IMR-90 (cell line): ENCODE results near the gene FBRSL1. TPM values are rescaled to one million over a fixed set of nuclear protein-coding genes. Genes with fewer than 3 reads are reported as not detected.

ENCODE experiments used
- ATAC-seq: fragments of 200-7000 bp; cut with Tn5 transposase; 2 replicates; pipeline ENCODE4 v1.9.1; 2020; ENCODE audit warnings: low read depth, mild to moderate bottlenecking, moderate library complexity
- BruUV-seq: library from RNA; stranded (reverse); fragments of 400-500 nt; replicated peaks from 2 replicates; lab custom pipeline; 2021; lab: Mats Ljungman, UMichigan
- CTCF ChIA-PET: fragments of 300-600 bp; formaldehyde crosslinking; extraction: SDS; loops from one replicate; lab custom pipeline; 2021; ENCODE audit warnings: antibody characterized with exemption; lab: Yijun Ruan, JAX
- POLR2A ChIA-PET: fragments of 300-600 bp; sonication (Branson Sonifier 250); formaldehyde crosslinking; loops from one replicate; lab custom pipeline; 2022; ENCODE audit warnings: antibody characterized with exemption; ENCODE audit not compliant: unreplicated experiment; lab: Charles Lee
- DNase-seq: peaks from one replicate; pipeline ENCODE4 v3.0.0; 2013
- H2AFZ ChIP-seq: replicated peaks from 2 replicates; pipeline ENCODE3; 2013; ENCODE audit warnings: low read length, mild to moderate bottlenecking; ENCODE audit not compliant: poor library complexity
- H2AK5ac ChIP-seq: 2 replicates; pipeline ENCODE4 v1.6.1; 2013; ENCODE audit warnings: low read depth, low read length, inconsistent platforms
- H2AK9ac ChIP-seq: replicated peaks from 2 replicates; pipeline ENCODE3; 2013; ENCODE audit warnings: mild to moderate bottlenecking, low read depth, low read length, moderate library complexity; ENCODE audit not compliant: poor library complexity
- H2BK120ac ChIP-seq: 2 replicates; pipeline ENCODE4 v1.6.1; 2013; ENCODE audit warnings: low read depth, low read length, inconsistent platforms
- H2BK15ac ChIP-seq: 3 replicates; pipeline ENCODE4 v1.6.1; 2013; ENCODE audit warnings: low read depth, low read length, inconsistent platforms
- H2BK20ac ChIP-seq: 2 replicates; pipeline ENCODE4 v1.6.1; 2013; ENCODE audit warnings: low read depth, mild to moderate bottlenecking, inconsistent platforms, low read length, moderate library complexity
- H2BK5ac ChIP-seq: 2 replicates; pipeline ENCODE4 v1.6.1; 2013; ENCODE audit warnings: mild to moderate bottlenecking, low read depth, low read length, inconsistent platforms; ENCODE audit not compliant: poor library complexity, severe bottlenecking
- H3K14ac ChIP-seq: replicated peaks from 2 replicates; pipeline ENCODE4 v1.6.1; 2013; ENCODE audit warnings: low read depth, low read length, inconsistent platforms
- H3K18ac ChIP-seq: 2 replicates; pipeline ENCODE4 v1.6.1; 2013; ENCODE audit warnings: low read depth, low read length, control low read depth
- H3K23ac ChIP-seq: 2 replicates; pipeline ENCODE4 v1.6.1; 2013; ENCODE audit warnings: low read depth, low read length, inconsistent platforms
- H3K27ac ChIP-seq: 2 replicates; pipeline ENCODE4 v1.5.1; 2013; ENCODE audit warnings: mild to moderate bottlenecking, control low read depth, low read length; ENCODE audit not compliant: insufficient read depth
- H3K27me3 ChIP-seq: 2 replicates; pipeline ENCODE4 v1.6.1; 2013; ENCODE audit warnings: low read length; ENCODE audit not compliant: control insufficient read depth, insufficient read depth
- H3K36me3 ChIP-seq: 2 replicates; pipeline ENCODE4 v1.6.1; 2013; ENCODE audit warnings: low read length, mixed read lengths; ENCODE audit not compliant: control insufficient read depth, insufficient read depth
- H3K4ac ChIP-seq: 2 replicates; pipeline ENCODE4 v1.6.1; 2013; ENCODE audit warnings: low read depth, low read length, inconsistent platforms
- H3K4me1 ChIP-seq: 2 replicates; pipeline ENCODE4 v1.6.1; 2013; ENCODE audit warnings: low read length, mixed read lengths; ENCODE audit not compliant: control insufficient read depth, insufficient read depth
- H3K4me2 ChIP-seq: 2 replicates; pipeline ENCODE4 v1.6.1; 2013; ENCODE audit warnings: low read depth, mild to moderate bottlenecking, control low read depth, low read length, moderate library complexity
- H3K4me3 ChIP-seq: 2 replicates; pipeline ENCODE4 v1.5.1; 2013; ENCODE audit warnings: low read depth, mild to moderate bottlenecking, control low read depth, low read length, moderate library complexity; ENCODE audit not compliant: insufficient read depth
- H3K56ac ChIP-seq: 2 replicates; pipeline ENCODE4 v1.6.1; 2013; ENCODE audit warnings: low read length, inconsistent platforms; ENCODE audit not compliant: insufficient read depth; ENCODE audit errors: extremely low read depth
- H3K79me1 ChIP-seq, 2 experiments: 2 replicates each; pipeline ENCODE4 v1.6.1; 2013; ENCODE audit warnings: low read length in 2 of 2, inconsistent platforms in 1 of 2, low read depth in 1 of 2
- H3K9ac ChIP-seq: 2 replicates; pipeline ENCODE4 v1.6.1; 2013; ENCODE audit warnings: low read depth, low read length, control low read depth
- H3K9me1 ChIP-seq: 2 replicates; pipeline ENCODE4 v1.6.1; 2013; ENCODE audit warnings: low read length, inconsistent platforms; ENCODE audit not compliant: insufficient read depth
- H3K9me3 ChIP-seq: 2 replicates; pipeline ENCODE4 v1.6.1; 2013; ENCODE audit warnings: low read length; ENCODE audit not compliant: control insufficient read depth, insufficient read depth
- H4K20me1 ChIP-seq: 2 replicates; pipeline ENCODE4 v1.6.1; 2013; ENCODE audit warnings: low read length, inconsistent platforms; ENCODE audit not compliant: insufficient read depth
- H4K5ac ChIP-seq: 2 replicates; pipeline ENCODE4 v1.6.1; 2013; ENCODE audit warnings: mild to moderate bottlenecking, low read depth, low read length, control low read depth
- H4K8ac ChIP-seq, 2 experiments: 2 replicates each; pipeline ENCODE4 v1.6.1; 2013; ENCODE audit warnings: low read depth in 2 of 2, low read length in 2 of 2, control low read depth in 1 of 2, inconsistent platforms in 1 of 2
- H4K91ac ChIP-seq: 2 replicates; pipeline ENCODE4 v1.6.1; 2013; ENCODE audit warnings: low read depth, low read length, inconsistent platforms; ENCODE audit not compliant: insufficient read depth
- BHLHE40 ChIP-seq: fragments of 150-350 bp; IDR thresholded peaks from 2 replicates; pipeline ENCODE4 v1.6.1; 2016; ENCODE audit warnings: mild to moderate bottlenecking, low read depth, low read length
- CEBPB ChIP-seq: IDR thresholded peaks from 2 replicates; pipeline ENCODE4 v1.6.1; 2012; ENCODE audit warnings: low read depth, low read length, improper control_type of control experiment
- MXI1 ChIP-seq: IDR thresholded peaks from 2 replicates; pipeline ENCODE4 v1.6.1; 2012; ENCODE audit warnings: low read depth, mild to moderate bottlenecking, low read length, moderate library complexity, borderline replicate concordance
- RFX5 ChIP-seq: IDR thresholded peaks from 2 replicates; pipeline ENCODE4 v1.8.0; 2012; ENCODE audit warnings: low read depth, mild to moderate bottlenecking, low read length, moderate library complexity
- SMC3 ChIP-seq: fragments of 150-350 bp; IDR thresholded peaks from 2 replicates; pipeline ENCODE4 v1.6.1; 2016; ENCODE audit warnings: low read depth, mild to moderate bottlenecking, antibody characterized with exemption, low read length, moderate library complexity
- WGBS, 2 experiments: methylation state at CpG; one replicate each; pipeline versions ENCODE4 v1.1.5 to v1.1.7; 2013; ENCODE audit warnings: missing lambda C conversion rate in 2 of 2; ENCODE audit not compliant: insufficient read length in 1 of 2; ENCODE audit errors: extremely low coverage in 2 of 2; 5-methylcytosine and 5-hydroxymethylcytosine counted together
- dilution Hi-C: fragments of 300-500 bp; cut with HindIII; formaldehyde crosslinking; loops from one replicate; pipeline ENCODE4 v1.14.3; 2018; ENCODE audit warnings: low sequenced_read_pairs; ENCODE audit not compliant: unreplicated experiment
- in situ Hi-C: fragments of 300-500 bp; cut with MboI; formaldehyde crosslinking; loops from 3 replicates; pipeline ENCODE4 v1.14.3; 2019; ENCODE audit warnings: low sequenced_read_pairs, inconsistent platforms, mixed read lengths
- intact Hi-C: fragments of 100-400 bp; cut with micrococcal nuclease; formaldehyde crosslinking; loops from 2 replicates; pipeline ENCODE4 v1.10.0; 2022
- polyA plus RNA-seq, 3 experiments: library from polyadenylated mRNA; depleted of rRNA; stranded (reverse); fragments of >200 nt; gene quantifications; 2 replicates each; pipeline ENCODE4 v1.2.3, GENCODE V29; 2012; ENCODE audit warnings: low replicate concordance in 1 of 3
- total RNA-seq: library from RNA; depleted of rRNA; stranded (reverse); fragments of >200 nt; gene quantifications from 2 replicates; pipeline ENCODE4 v1.2.3, GENCODE V29; 2012
- TF ChIP-seq, protein P1 (sequence below): conservative IDR thresholded peaks from 2 replicates; pipeline ENCODE4 v1.5.1; 2012; ENCODE audit warnings: mild to moderate bottlenecking, low read depth, low read length, improper control_type of control experiment

FBRSL1 gene
- total and polyA plus RNA-seq, 2 of the 4 experiments (the other 2 are of a cell fraction): 0.36 to 10.8 TPM

DNA sequence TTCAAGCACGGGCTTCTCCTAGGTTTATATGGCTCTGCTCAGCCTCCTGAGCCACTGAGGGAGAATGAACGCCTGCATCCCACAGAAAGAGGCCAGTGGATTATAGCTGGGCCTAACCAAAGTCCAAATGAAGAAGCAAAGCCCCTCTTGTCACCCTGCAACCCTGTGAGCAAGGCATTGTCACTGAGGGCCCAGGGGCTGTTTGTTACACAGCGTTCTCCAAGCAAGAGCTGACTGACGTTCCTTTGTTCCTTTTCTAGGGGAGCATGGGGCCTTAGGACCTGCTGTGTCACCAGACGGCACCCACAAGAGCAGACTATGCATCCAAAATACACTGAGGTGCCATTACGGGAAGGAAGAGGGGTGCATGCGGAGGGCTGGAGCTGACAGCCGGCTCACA lies 4.3 kb upstream of the FBRSL1 start:
- Histone ChIP-seq H2AK5ac (no peak overlapping the region), H2AFZ (no peak overlapping the region), H3K23ac (no peak overlapping the region), H3K4ac (no peak overlapping the region), H4K8ac (no peak overlapping the region), H3K4me3 (no peak overlapping the region), H3K27me3 (peaks cover 20% of the 10 kb centered on the region), H4K20me1 (no peaks in the 10 kb centered on the region; the same call in 1 of the 2 replicates), H2BK5ac (no peak overlapping the region), H3K9me1 (no peaks in the 10 kb centered on the region), H3K18ac (no peak overlapping the region), H2BK20ac (no peak overlapping the region), H3K14ac (no peak overlapping the region), H3K4me1 (no peaks in the 10 kb centered on the region), H3K27ac (no peak overlapping the region), H4K5ac (no peak overlapping the region), H3K36me3 (no peaks in the 10 kb centered on the region), H3K9me3 (no peaks in the 10 kb centered on the region), H2BK15ac (no peak overlapping the region), H4K91ac (no peak overlapping the region), H2AK9ac (no peak overlapping the region), H3K9ac (no peak overlapping the region), H3K56ac (no peak overlapping the region), H3K4me2 (no peak overlapping the region), H3K79me1 (peaks cover 0 to under 1% of the 10 kb centered on the region in 2 experiments; a peak in 1 of 4 replicates), H2BK120ac (no peak overlapping the region)
- ChIA-PET POLR2A (interaction anchor here (0.5 kb wide), 1 partner anchor 18 kb away, joined by 4 read pairs; no protein-coding TSS in a partner anchor), CTCF (no interaction called here)
- WGBS, 2 experiments: 70% methylated on average over 2 of the region's 8 CpGs; no CpG with 5 or more reads in 1 of the 2 experiments
- dilution Hi-C loops (no loop called here), in situ Hi-C loops (no loop called here), intact Hi-C loops (no loop called here)
- DNase-seq (no peak), ATAC-seq (no peak)
- no TSS peak for BruUV-seq
- no peak for TF ChIP-seq SMC3
- TF ChIP-seq MXI1: no peak
- TF ChIP-seq RFX5: no peak
- no peak for TF ChIP-seq BHLHE40
- no peak for TF ChIP-seq CEBPB
- TF ChIP-seq, protein P1, sequence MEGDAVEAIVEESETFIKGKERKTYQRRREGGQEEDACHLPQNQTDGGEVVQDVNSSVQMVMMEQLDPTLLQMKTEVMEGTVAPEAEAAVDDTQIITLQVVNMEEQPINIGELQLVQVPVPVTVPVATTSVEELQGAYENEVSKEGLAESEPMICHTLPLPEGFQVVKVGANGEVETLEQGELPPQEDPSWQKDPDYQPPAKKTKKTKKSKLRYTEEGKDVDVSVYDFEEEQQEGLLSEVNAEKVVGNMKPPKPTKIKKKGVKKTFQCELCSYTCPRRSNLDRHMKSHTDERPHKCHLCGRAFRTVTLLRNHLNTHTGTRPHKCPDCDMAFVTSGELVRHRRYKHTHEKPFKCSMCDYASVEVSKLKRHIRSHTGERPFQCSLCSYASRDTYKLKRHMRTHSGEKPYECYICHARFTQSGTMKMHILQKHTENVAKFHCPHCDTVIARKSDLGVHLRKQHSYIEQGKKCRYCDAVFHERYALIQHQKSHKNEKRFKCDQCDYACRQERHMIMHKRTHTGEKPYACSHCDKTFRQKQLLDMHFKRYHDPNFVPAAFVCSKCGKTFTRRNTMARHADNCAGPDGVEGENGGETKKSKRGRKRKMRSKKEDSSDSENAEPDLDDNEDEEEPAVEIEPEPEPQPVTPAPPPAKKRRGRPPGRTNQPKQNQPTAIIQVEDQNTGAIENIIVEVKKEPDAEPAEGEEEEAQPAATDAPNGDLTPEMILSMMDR: no peak
